ENCODE data around the gene NUDT2.
"Not testable (repeated sequence)": the region's sequence is repeated elsewhere in the genome, so short reads cannot be mapped to it uniquely, and the experiment has no call there.

NUDT2 gene

DNA sequence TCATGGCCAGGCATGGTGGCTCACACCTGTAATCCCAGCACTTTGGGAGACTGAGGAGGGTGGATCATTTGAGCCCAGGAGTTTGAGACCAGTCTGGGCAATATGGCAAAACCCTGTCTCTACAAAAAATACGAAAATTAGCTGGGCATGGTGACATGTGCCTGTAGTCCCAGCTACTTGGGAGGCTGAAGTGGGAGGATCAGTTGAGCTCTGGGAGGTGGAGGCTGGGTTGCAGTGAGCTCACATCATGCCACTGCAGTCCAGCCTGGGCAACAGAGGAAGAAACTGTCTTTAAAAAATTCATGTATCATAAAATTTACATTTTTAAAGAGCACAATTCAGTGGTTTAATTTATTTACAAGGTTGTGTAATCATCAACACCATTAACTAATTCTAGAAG is 23.6 kb downstream of the NUDT2 start:
- not testable (repeated sequence) for H3K36me3 ChIP-seq (ENCODE audit: control insufficient read depth in 1 of 2, insufficient read depth in 2 of 2, low read depth in 1 of 2, low read length in 2 of 2); H3K4me2 ChIP-seq (ENCODE audit: low read length, poor library complexity, severe bottlenecking); H3K79me1 ChIP-seq (replicated peaks; ENCODE audit: low read length, poor library complexity, severe bottlenecking); H2BK5ac ChIP-seq (ENCODE audit: low read depth, low read length, poor library complexity, severe bottlenecking); H2AFZ ChIP-seq (ENCODE audit: low read depth, low read length); DNase-seq; H3K14ac ChIP-seq (ENCODE audit: low read length in 2 of 2); H2BK15ac ChIP-seq (ENCODE audit: low read depth, poor library complexity, severe bottlenecking); H3K9ac ChIP-seq (ENCODE audit: low read length); H4K91ac ChIP-seq (ENCODE audit: low read length); H2BK12ac ChIP-seq (ENCODE audit: low read length in 2 of 2); H2BK120ac ChIP-seq (ENCODE audit: low read depth, low read length); H4K8ac ChIP-seq (ENCODE audit: low read length); H3K23ac ChIP-seq (ENCODE audit: low read length in 2 of 2); H3K4me3 ChIP-seq (ENCODE audit: insufficient read depth in 1 of 2, low read depth in 1 of 2, low read length in 2 of 2); H3K27ac ChIP-seq (ENCODE audit: low read length, poor library complexity, severe bottlenecking); H3K27me3 ChIP-seq (ENCODE audit: control insufficient read depth in 1 of 2, insufficient read depth in 1 of 2, low read length in 2 of 2); H3K18ac ChIP-seq (ENCODE audit: low read depth in 1 of 2, low read length in 2 of 2); H3K4ac ChIP-seq (ENCODE audit: low read depth in 1 of 2, low read length in 2 of 2); H2AK5ac ChIP-seq (ENCODE audit: low read length, severe bottlenecking); H3K4me1 ChIP-seq (ENCODE audit: control insufficient read depth, insufficient read depth, low read depth, low read length)
- peaks cover 15% of the 10 kb centered on the region for H3K9me3 ChIP-seq (ENCODE audit: control insufficient read depth, low read length)
- WGBS, result 94% methylated on average over 1 of the region's 1 CpG

DNA sequence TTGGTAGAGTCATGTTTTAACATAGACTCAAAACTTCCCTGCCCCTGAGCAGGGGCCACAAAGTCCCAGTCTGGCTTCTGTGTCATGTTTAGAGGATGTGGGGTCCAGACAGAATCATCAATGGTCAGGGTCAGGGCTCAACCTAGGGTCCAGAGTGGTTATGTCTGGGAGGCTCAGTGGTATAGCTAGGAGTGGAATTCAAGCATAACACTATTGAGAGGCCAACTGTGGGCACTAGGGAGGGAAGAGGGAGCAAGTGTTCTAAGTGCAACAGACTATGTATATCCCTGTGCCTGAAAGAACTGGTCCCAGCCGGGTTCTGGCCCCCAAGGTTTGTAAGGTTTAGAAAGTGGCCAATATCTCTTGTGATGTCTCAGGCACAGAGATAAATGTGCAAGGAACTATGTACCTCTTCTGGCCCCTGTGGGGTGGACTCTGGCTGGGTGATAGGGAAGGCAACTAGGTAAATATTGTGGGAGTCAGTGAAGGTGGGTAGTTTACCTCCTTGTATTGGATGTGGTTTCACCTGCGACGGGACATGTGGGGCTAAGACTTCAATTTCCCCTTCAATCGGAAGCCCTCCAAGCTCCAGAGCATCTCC is 33.3 kb downstream of the NUDT2 start:
- Histone ChIP-seq H2BK120ac (ENCODE audit: low read depth, low read length) (no peak overlapping the region), H2BK5ac (ENCODE audit: low read depth, low read length, poor library complexity, severe bottlenecking) (no peak overlapping the region), H2BK12ac (ENCODE audit: low read length in 2 of 2) (no peak overlapping the region), H3K9me3 (ENCODE audit: control insufficient read depth, low read length) (peaks cover 5% of the 10 kb centered on the region), H3K14ac (ENCODE audit: low read length in 2 of 2) (no peak overlapping the region), H3K27ac (ENCODE audit: low read length, poor library complexity, severe bottlenecking) (no peak overlapping the region), H3K36me3 (ENCODE audit: control insufficient read depth in 1 of 2, insufficient read depth in 2 of 2, low read depth in 1 of 2, low read length in 2 of 2) (no peaks in the 10 kb centered on the region), H3K18ac (ENCODE audit: low read depth in 1 of 2, low read length in 2 of 2) (no peak overlapping the region), H3K4ac (ENCODE audit: low read depth in 1 of 2, low read length in 2 of 2) (no peak overlapping the region), H2AK5ac (ENCODE audit: low read length, severe bottlenecking) (no peak overlapping the region), H3K79me1 (replicated peaks; ENCODE audit: low read length, poor library complexity, severe bottlenecking) (no peaks in the 10 kb centered on the region), H3K4me3 (ENCODE audit: insufficient read depth in 1 of 2, low read depth in 1 of 2, low read length in 2 of 2) (no peak overlapping the region), H3K9ac (ENCODE audit: low read length) (no peak overlapping the region), H2AFZ (ENCODE audit: low read depth, low read length) (no peak overlapping the region), H4K8ac (ENCODE audit: low read length) (no peak overlapping the region), H3K23ac (ENCODE audit: low read length in 2 of 2) (no peak overlapping the region), H3K27me3 (ENCODE audit: control insufficient read depth in 1 of 2, insufficient read depth in 1 of 2, low read length in 2 of 2) (no peaks in the 10 kb centered on the region), H2BK15ac (ENCODE audit: low read depth, poor library complexity, severe bottlenecking) (no peak overlapping the region), H3K4me2 (ENCODE audit: low read length, poor library complexity, severe bottlenecking) (no peak overlapping the region), H3K4me1 (ENCODE audit: control insufficient read depth, insufficient read depth, low read depth, low read length) (peaks cover 3% of the 10 kb centered on the region), H4K91ac (ENCODE audit: low read length) (no peak overlapping the region)
- WGBS, result 94% methylated on average over 4 of the region's 4 CpGs
- no peak for DNase-seq

DNA sequence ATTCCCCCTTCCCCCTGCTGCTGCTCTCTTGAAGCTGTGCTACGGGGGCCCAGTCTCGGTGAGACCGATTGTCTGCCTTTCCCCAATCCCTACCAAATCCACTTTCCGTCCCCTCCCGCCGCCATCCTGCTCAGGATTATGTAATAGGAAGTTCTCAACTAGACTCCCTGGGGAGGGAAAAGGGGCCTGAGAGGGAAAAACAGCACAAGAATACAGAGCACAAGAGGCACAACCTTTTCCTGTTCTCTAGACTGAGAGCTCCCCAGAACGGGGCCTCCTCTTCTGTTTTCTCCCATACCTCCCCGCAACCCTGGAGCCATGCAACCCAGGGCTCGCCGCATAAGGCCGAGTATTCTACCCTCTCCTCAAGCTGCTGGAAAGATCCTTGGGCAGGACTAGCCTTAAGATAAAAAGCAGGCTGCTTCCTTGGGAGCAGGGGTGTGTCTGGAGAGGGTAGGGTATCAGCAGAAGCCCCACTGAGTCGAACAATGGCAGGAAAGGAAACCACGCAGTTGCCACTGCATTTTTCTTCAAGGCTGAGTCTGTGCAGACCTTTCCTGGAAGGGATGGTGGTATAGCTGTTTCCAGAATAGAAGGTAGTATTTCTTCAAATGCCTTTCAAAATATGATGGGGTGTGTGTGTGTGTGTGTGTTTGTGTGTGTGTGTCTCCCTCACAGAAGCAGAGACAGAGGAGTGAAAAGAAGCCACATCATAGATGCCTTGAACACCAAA is 34.4 kb downstream of the NUDT2 start:
- Histone ChIP-seq H3K23ac (ENCODE audit: low read length in 2 of 2) (no peak overlapping the region), H3K4me2 (ENCODE audit: low read length, poor library complexity, severe bottlenecking) (no peak overlapping the region), H3K4me1 (ENCODE audit: control insufficient read depth, insufficient read depth, low read depth, low read length) (peaks cover 3% of the 10 kb centered on the region), H4K91ac (ENCODE audit: low read length) (no peak overlapping the region), H3K9ac (ENCODE audit: low read length) (no peak overlapping the region), H2BK5ac (ENCODE audit: low read depth, low read length, poor library complexity, severe bottlenecking) (no peak overlapping the region), H3K27me3 (ENCODE audit: control insufficient read depth in 1 of 2, insufficient read depth in 1 of 2, low read length in 2 of 2) (no peaks in the 10 kb centered on the region), H2BK120ac (ENCODE audit: low read depth, low read length) (no peak overlapping the region), H3K14ac (ENCODE audit: low read length in 2 of 2) (no peak overlapping the region), H3K4me3 (ENCODE audit: insufficient read depth in 1 of 2, low read depth in 1 of 2, low read length in 2 of 2) (no peak overlapping the region), H3K79me1 (replicated peaks; ENCODE audit: low read length, poor library complexity, severe bottlenecking) (no peaks in the 10 kb centered on the region), H3K27ac (ENCODE audit: low read length, poor library complexity, severe bottlenecking) (no peak overlapping the region), H4K8ac (ENCODE audit: low read length) (peak overlapping the region; percentile 39), H3K36me3 (ENCODE audit: control insufficient read depth in 1 of 2, insufficient read depth in 2 of 2, low read depth in 1 of 2, low read length in 2 of 2) (no peaks in the 10 kb centered on the region), H3K18ac (ENCODE audit: low read depth in 1 of 2, low read length in 2 of 2) (no peak overlapping the region), H2AFZ (ENCODE audit: low read depth, low read length) (peak overlapping the region; percentile 6), H3K9me3 (ENCODE audit: control insufficient read depth, low read length) (no peaks in the 10 kb centered on the region), H2AK5ac (ENCODE audit: low read length, severe bottlenecking) (no peak overlapping the region), H2BK15ac (ENCODE audit: low read depth, poor library complexity, severe bottlenecking) (no peak overlapping the region), H3K4ac (ENCODE audit: low read depth in 1 of 2, low read length in 2 of 2) (peak overlapping the region in 1 of 2 experiments; percentile 52), H2BK12ac (ENCODE audit: low read length in 2 of 2) (no peak overlapping the region)
- no peak for DNase-seq
- 35% methylated on average over 13 of the region's 13 CpGs for WGBS

DNA sequence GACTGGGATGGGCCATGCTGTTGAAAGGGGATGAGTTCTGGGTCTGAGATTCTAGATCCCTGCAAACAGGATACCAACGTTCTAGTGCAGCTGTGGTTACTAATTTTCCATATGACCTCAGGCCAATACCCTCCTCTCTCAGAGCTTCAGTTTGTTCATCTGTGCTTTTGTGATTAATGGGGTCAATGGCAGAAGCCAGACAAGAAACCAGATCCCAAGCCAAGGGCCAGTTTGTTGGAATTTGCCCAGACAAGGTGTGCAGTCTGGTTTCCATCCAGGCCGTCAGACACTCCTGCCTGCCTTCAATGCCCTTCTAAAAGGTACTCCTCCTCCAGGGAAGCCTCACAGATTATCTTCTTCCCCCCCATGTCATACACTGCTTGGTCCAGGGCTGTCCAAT is 35.9 kb downstream of the NUDT2 start:
- Histone ChIP-seq H3K4me3 (ENCODE audit: insufficient read depth in 1 of 2, low read depth in 1 of 2, low read length in 2 of 2) (no peak overlapping the region), H3K79me1 (replicated peaks; ENCODE audit: low read length, poor library complexity, severe bottlenecking) (no peaks in the 10 kb centered on the region), H3K27me3 (ENCODE audit: control insufficient read depth in 1 of 2, insufficient read depth in 1 of 2, low read length in 2 of 2) (peaks cover 0 to 4% of the 10 kb centered on the region in 2 experiments), H3K27ac (ENCODE audit: low read length, poor library complexity, severe bottlenecking) (no peak overlapping the region), H3K9me3 (ENCODE audit: control insufficient read depth, low read length) (no peaks in the 10 kb centered on the region), H3K4ac (ENCODE audit: low read depth in 1 of 2, low read length in 2 of 2) (no peak overlapping the region), H2AFZ (ENCODE audit: low read depth, low read length) (no peak overlapping the region), H2AK5ac (ENCODE audit: low read length, severe bottlenecking) (no peak overlapping the region), H3K36me3 (ENCODE audit: control insufficient read depth in 1 of 2, insufficient read depth in 2 of 2, low read depth in 1 of 2, low read length in 2 of 2) (no peaks in the 10 kb centered on the region), H3K4me2 (ENCODE audit: low read length, poor library complexity, severe bottlenecking) (no peak overlapping the region), H2BK12ac (ENCODE audit: low read length in 2 of 2) (no peak overlapping the region), H3K23ac (ENCODE audit: low read length in 2 of 2) (no peak overlapping the region), H3K18ac (ENCODE audit: low read depth in 1 of 2, low read length in 2 of 2) (no peak overlapping the region), H2BK15ac (ENCODE audit: low read depth, poor library complexity, severe bottlenecking) (no peak overlapping the region), H4K91ac (ENCODE audit: low read length) (no peak overlapping the region), H2BK120ac (ENCODE audit: low read depth, low read length) (no peak overlapping the region), H3K14ac (ENCODE audit: low read length in 2 of 2) (no peak overlapping the region), H4K8ac (ENCODE audit: low read length) (no peak overlapping the region), H3K9ac (ENCODE audit: low read length) (no peak overlapping the region), H2BK5ac (ENCODE audit: low read depth, low read length, poor library complexity, severe bottlenecking) (no peak overlapping the region), H3K4me1 (ENCODE audit: control insufficient read depth, insufficient read depth, low read depth, low read length) (peaks cover 3% of the 10 kb centered on the region)
- 65% methylated on average over 2 of the region's 2 CpGs for WGBS
- DNase-seq, result no peak
